ENCODE results near the gene TPD52L1.
A peak's percentile ranks its signal among the peaks of the same experiment; 100 is the strongest.

The TPD52L1 gene

GRCh38 chr6:125208625-125209249, 55.2 kb downstream of the TPD52L1 start:
- no peak for DNase-seq (ENCODE audit: low read depth, low spot score)

GRCh38 chr6:125210667-125211066, 57.1 kb downstream of the TPD52L1 start:
- no peak for DNase-seq (ENCODE audit: low read depth, low spot score)

GRCh38 chr6:125211352-125211751, 57.8 kb downstream of the TPD52L1 start:
- DNase-seq (ENCODE audit: low read depth, low spot score), result no peak

- DNase-seq (ENCODE audit: low read depth, low spot score), result peak; percentile 46
These were observed 58.8 kb downstream of the TPD52L1 start for GRCh38 chr6:125212377-125212776.

- DNase-seq (ENCODE audit: low read depth, low spot score), result no peak
These were observed 60.4 kb downstream of the TPD52L1 start for GRCh38 chr6:125213939-125214338.

GRCh38 chr6:125215252-125215819, 61.8 kb downstream of the TPD52L1 start:
- no peak for DNase-seq (ENCODE audit: low read depth, low spot score)

GRCh38 chr6:125216015-125216414, 62.4 kb downstream of the TPD52L1 start:
- DNase-seq (ENCODE audit: low read depth, low spot score), result no peak

GRCh38 chr6:125217369-125217768, 63.8 kb downstream of the TPD52L1 start:
- no peak for DNase-seq (ENCODE audit: low read depth, low spot score)

GRCh38 chr6:125217992-125218391, 64.4 kb downstream of the TPD52L1 start:
- DNase-seq (ENCODE audit: low read depth, low spot score), result no peak

- no peak for DNase-seq (ENCODE audit: low read depth, low spot score)
These were observed 65.9 kb downstream of the TPD52L1 start for GRCh38 chr6:125219361-125219895.

- DNase-seq (ENCODE audit: low read depth, low spot score), result no peak
These were observed 67.1 kb downstream of the TPD52L1 start for GRCh38 chr6:125220712-125221111.

GRCh38 chr6:125222531-125223455, 69.2 kb downstream of the TPD52L1 start:
- no peak for DNase-seq (ENCODE audit: low read depth, low spot score)

- no peak for DNase-seq (ENCODE audit: low read depth, low spot score)
These were observed 70.8 kb downstream of the TPD52L1 start for GRCh38 chr6:125224231-125224861.

GRCh38 chr6:125227244-125227643, 73.7 kb downstream of the TPD52L1 start:
- no peak for DNase-seq (ENCODE audit: low read depth, low spot score)

- DNase-seq (ENCODE audit: low read depth, low spot score), result no peak
These were observed 75.5 kb downstream of the TPD52L1 start for GRCh38 chr6:125228981-125229479.

- no peak for DNase-seq (ENCODE audit: low read depth, low spot score)
These were observed 77.1 kb downstream of the TPD52L1 start for GRCh38 chr6:125230674-125231073.

GRCh38 chr6:125231133-125231532, 77.6 kb downstream of the TPD52L1 start:
- no peak for DNase-seq (ENCODE audit: low read depth, low spot score)

- DNase-seq (ENCODE audit: low read depth, low spot score), result no peak
These were observed 78.2 kb downstream of the TPD52L1 start for GRCh38 chr6:125231574-125232343.

- no peak for DNase-seq (ENCODE audit: low read depth, low spot score)
These were observed 78.9 kb downstream of the TPD52L1 start for GRCh38 chr6:125232466-125232865.

GRCh38 chr6:125233202-125233601, 79.6 kb downstream of the TPD52L1 start:
- no peak for DNase-seq (ENCODE audit: low read depth, low spot score)

All from astrocyte of the hippocampus (primary cell).